Endodermal cell (in vitro differentiated cells): ENCODE measurements around the gene AKR7A3. TPM values are rescaled to one million over a fixed set of nuclear protein-coding genes. Genes with fewer than 3 reads are reported as not detected.

Experiments used
- DNase-seq: peaks from one replicate; pipeline ENCODE4 v3.0.0-alpha.2; 2017
- H3K27ac ChIP-seq: 2 replicates; pipeline ENCODE4 v1.5.1; 2013; ENCODE audit warnings: mild to moderate bottlenecking, low read depth, low read length, moderate library complexity
- H3K27me3 ChIP-seq: 2 replicates; pipeline ENCODE4 v1.6.1; 2013; ENCODE audit warnings: mild to moderate bottlenecking, low read length, moderate library complexity; ENCODE audit not compliant: insufficient read depth, control insufficient read depth, poor library complexity, severe bottlenecking
- H3K36me3 ChIP-seq: 2 replicates; pipeline ENCODE4 v1.7.0; 2013; ENCODE audit warnings: mild to moderate bottlenecking, low read length, moderate library complexity; ENCODE audit not compliant: control insufficient read depth, insufficient read depth
- H3K4me1 ChIP-seq: one replicate; pipeline ENCODE4 v1.7.0; 2013; ENCODE audit warnings: low read length; ENCODE audit not compliant: control insufficient read depth, insufficient read depth
- H3K4me3 ChIP-seq: 2 replicates; pipeline ENCODE4 v1.5.1; 2013; ENCODE audit warnings: mild to moderate bottlenecking, low read length, moderate library complexity
- H3K9ac ChIP-seq: 2 replicates; pipeline ENCODE4 v1.6.1; 2013; ENCODE audit warnings: mild to moderate bottlenecking, low read length, moderate library complexity; ENCODE audit not compliant: poor library complexity, severe bottlenecking; ENCODE audit errors: extremely low read depth
- H3K9me3 ChIP-seq: 2 replicates; pipeline ENCODE4 v1.6.1; 2013; ENCODE audit warnings: mild to moderate bottlenecking, low read length, moderate library complexity; ENCODE audit not compliant: control insufficient read depth
- H3K27ac Mint-ChIP-seq: 2 replicates; pipeline ENCODE4 v1.8.0; 2020; ENCODE audit warnings: mixed read lengths
- H3K27me3 Mint-ChIP-seq: 2 replicates; pipeline ENCODE4 v1.8.0; 2021; ENCODE audit warnings: mild to moderate bottlenecking, mixed read lengths; ENCODE audit not compliant: insufficient read depth
- H3K36me3 Mint-ChIP-seq: 2 replicates; pipeline ENCODE4 v1.8.0; 2020; ENCODE audit warnings: low read depth, mixed read lengths
- H3K4me1 Mint-ChIP-seq: 2 replicates; pipeline ENCODE4 v1.8.0; 2020; ENCODE audit warnings: mixed read lengths
- H3K4me3 Mint-ChIP-seq: 2 replicates; pipeline ENCODE4 v1.8.0; 2020; ENCODE audit warnings: mild to moderate bottlenecking, moderate library complexity, mixed read lengths
- H3K9me3 Mint-ChIP-seq: 2 replicates; pipeline ENCODE4 v1.8.0; 2020; ENCODE audit warnings: mild to moderate bottlenecking, mixed read lengths
- CTCF ChIP-seq: fragments of 200-600 bp; sonication (generic); conservative IDR thresholded peaks from 2 replicates; pipeline ENCODE4 v1.5.0; 2021; ENCODE audit warnings: antibody characterized with exemption, mild to moderate bottlenecking
- WGBS, 2 experiments: methylation state at CpG; one replicate each; pipeline versions ENCODE4 v1.1.5 to v1.1.7; 2013; ENCODE audit warnings: missing lambda C conversion rate in 2 of 2, mixed read lengths in 1 of 2; ENCODE audit not compliant: insufficient coverage in 1 of 2, insufficient read length in 1 of 2; 5-methylcytosine and 5-hydroxymethylcytosine counted together
- total RNA-seq, 2 donors: library from RNA; stranded (reverse); fragmentation: NEBNext Ultra II Directional in 1 of 2; extraction: Animal tissue kit (Norgen Biotek cat#: 25700) in 1 of 2; gene quantifications; 2 replicates in 1 of 2; 3 replicates in 1 of 2; pipeline ENCODE4 v1.2.1, GENCODE V29; 2021

Gene AKR7A3
- total RNA-seq, 2 donors from 2014 or later: 0.92 to 2.0 TPM

DNA sequence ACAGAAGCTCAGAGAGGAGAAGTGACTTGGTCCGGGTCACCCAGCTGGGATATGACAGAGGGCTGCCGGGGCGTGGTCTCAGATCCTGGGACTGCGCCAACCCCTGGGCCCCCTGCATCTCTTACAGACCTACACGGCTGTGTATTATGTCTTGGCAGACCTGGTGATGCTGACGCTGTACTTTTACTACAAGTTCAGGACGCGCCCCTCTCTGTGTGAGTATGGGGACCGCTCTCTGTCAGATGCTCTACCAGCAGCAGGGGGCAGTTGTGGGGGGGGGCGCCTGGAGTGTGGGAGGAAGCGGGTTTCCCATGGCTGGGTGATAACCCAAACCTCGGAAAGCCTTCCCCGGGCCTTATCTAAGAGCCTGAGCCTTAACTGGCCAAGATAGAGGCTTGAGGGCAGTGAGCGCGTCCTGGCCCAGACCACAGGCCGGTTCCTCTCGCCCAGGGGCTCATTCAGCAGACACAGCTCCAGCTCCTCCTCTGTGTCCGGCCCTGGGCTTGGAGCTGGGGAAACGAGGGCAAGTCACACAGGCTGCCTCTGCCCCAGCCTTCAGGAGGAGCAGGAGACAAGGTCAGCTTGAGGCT, 36.9 kb upstream of the AKR7A3 start:
- Histone ChIP-seq H3K4me3 (no peak overlapping the region), H3K9ac (no peak overlapping the region), H3K4me1 (no peaks in the 10 kb centered on the region), H3K9me3 (no peaks in the 10 kb centered on the region), H3K27me3 (no peaks in the 10 kb centered on the region), H3K36me3 (peaks cover 28% of the 10 kb centered on the region), H3K27ac (no peak overlapping the region)
- H3K9me3 Mint-ChIP-seq: no peaks in the 10 kb centered on the region
- H3K4me1 Mint-ChIP-seq: no peaks in the 10 kb centered on the region
- TF ChIP-seq CTCF: no peak
- WGBS, 2 experiments: 89 to 93% methylated on average over 15 to 19 of the region's 19 CpGs
- no peak for DNase-seq
- no peak overlapping the region for H3K27ac Mint-ChIP-seq
- H3K36me3 Mint-ChIP-seq: peaks cover 37% of the 10 kb centered on the region
- H3K27me3 Mint-ChIP-seq: no peaks in the 10 kb centered on the region
- no peak overlapping the region for H3K4me3 Mint-ChIP-seq

DNA sequence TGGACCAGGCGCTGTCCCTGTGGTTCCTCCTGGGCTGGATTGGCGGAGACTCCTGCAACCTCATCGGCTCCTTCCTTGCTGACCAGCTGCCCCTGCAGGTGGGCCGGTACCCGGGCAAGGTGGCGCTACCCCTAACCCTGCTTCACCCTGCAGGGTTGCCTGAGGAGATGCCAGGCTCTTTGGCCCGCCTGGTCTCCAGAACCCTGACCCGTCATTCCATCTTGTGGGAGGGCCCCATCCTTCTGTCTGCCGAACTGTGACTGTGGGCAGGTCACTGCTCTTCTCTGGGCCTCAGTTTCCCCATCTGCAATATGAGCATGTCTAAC, 36.1 kb upstream of the AKR7A3 start:
- H3K9ac ChIP-seq: no peak overlapping the region
- H3K27me3 ChIP-seq: no peaks in the 10 kb centered on the region
- H3K27ac Mint-ChIP-seq: no peak overlapping the region
- H3K27me3 Mint-ChIP-seq: no peaks in the 10 kb centered on the region
- peaks cover 28% of the 10 kb centered on the region for H3K36me3 ChIP-seq
- H3K9me3 ChIP-seq: no peaks in the 10 kb centered on the region
- H3K36me3 Mint-ChIP-seq: peaks cover 37% of the 10 kb centered on the region
- H3K4me3 Mint-ChIP-seq: no peak overlapping the region
- no peak overlapping the region for H3K4me3 ChIP-seq
- H3K4me1 ChIP-seq: no peaks in the 10 kb centered on the region
- no peaks in the 10 kb centered on the region for H3K9me3 Mint-ChIP-seq
- DNase-seq: no peak
- H3K4me1 Mint-ChIP-seq: no peaks in the 10 kb centered on the region
- TF ChIP-seq CTCF: no peak
- 94 to 96% methylated on average over 6 to 9 of the region's 9 CpGs for WGBS, 2 experiments
- H3K27ac ChIP-seq: no peak overlapping the region

DNA sequence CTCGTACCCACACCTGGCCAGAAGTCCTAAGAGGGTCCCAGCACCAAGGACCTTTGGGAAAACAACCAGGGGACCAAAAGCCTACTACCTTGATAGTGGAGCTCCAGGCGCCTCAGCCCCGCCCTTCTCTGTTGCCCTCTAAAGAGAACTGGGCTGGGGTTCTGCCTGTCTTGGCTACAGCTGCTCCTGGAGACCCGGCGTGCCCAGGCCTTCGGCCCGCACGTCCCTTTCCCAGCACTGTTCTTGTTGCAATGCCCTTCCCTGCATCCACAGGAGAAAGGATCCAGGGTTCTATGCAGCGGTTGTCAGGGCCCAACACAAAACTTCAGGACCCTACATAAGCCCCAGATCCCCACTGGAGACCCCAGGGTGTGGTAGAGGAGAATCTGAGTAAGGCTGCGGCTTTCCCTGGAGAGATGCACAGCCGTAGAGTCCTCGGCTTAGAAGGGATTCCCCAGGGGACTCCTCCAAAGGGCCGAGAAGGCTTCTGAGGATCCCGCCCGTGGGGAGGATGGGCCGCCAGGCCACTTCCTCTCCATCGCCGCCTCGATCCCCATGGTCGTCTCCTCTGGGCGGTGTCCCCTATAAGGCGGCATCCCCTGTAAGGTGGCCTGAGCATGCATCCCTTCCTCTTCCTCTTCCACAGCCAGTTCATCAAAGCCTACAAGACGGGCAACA, 35.6 kb upstream of the AKR7A3 start:
- no peak overlapping the region for H3K9ac ChIP-seq
- Mint-ChIP-seq H3K4me3 (no peak overlapping the region), H3K27ac (no peak overlapping the region), H3K36me3 (peaks cover 41% of the 10 kb centered on the region), H3K27me3 (no peaks in the 10 kb centered on the region), H3K9me3 (no peaks in the 10 kb centered on the region), H3K4me1 (no peaks in the 10 kb centered on the region)
- no peaks in the 10 kb centered on the region for H3K4me1 ChIP-seq
- DNase-seq: no peak
- H3K36me3 ChIP-seq: peaks cover 28% of the 10 kb centered on the region
- H3K27me3 ChIP-seq: no peaks in the 10 kb centered on the region
- no peak for TF ChIP-seq CTCF
- H3K4me3 ChIP-seq: no peak overlapping the region
- H3K27ac ChIP-seq: no peak overlapping the region
- WGBS, 2 experiments: 86 to 87% methylated on average over 15 to 23 of the region's 23 CpGs
- H3K9me3 ChIP-seq: no peaks in the 10 kb centered on the region
